HepG2 (cell line): Measurements from ENCODE around the gene USP5. TPM values are rescaled to one million over a fixed set of nuclear protein-coding genes. Genes with fewer than 3 reads are reported as not detected.

ENCODE experiments used
- CBX1 ChIP-seq: IDR thresholded peaks from one replicate; pipeline ENCODE4 v1.6.1; 2016; ENCODE audit warnings: antibody characterized with exemption, low read depth
- CENPT ChIP-seq: sonication (generic); formaldehyde crosslinking; IDR thresholded peaks from 2 replicates; pipeline ENCODE4 v1.8.0; 2022; ENCODE audit warnings: low read depth, mild to moderate bottlenecking, moderate library complexity, missing genetic modification reagents
- CREB1 ChIP-seq, 2 experiments: fragments of 450-650 bp in 1 of 2; IDR thresholded peaks; 2 replicates each; pipeline ENCODE4 v1.6.1; 2016 to 2017; ENCODE audit warnings: control low read depth in 1 of 2, mild to moderate bottlenecking in 1 of 2, missing compliant biosample characterization in 1 of 2, missing genetic modification characterization in 1 of 2
- ELF1 ChIP-seq: sonication (generic); formaldehyde crosslinking; IDR thresholded peaks from 2 replicates; pipeline ENCODE4 v1.4.0; 2020; ENCODE audit warnings: missing genetic modification reagents
- MED1 ChIP-seq: sonication (generic); formaldehyde crosslinking; IDR thresholded peaks from 2 replicates; pipeline ENCODE4 v1.4.0; 2020; ENCODE audit warnings: missing genetic modification reagents
- MXI1 ChIP-seq: IDR thresholded peaks from 3 replicates; pipeline ENCODE4 v1.6.1; 2012; ENCODE audit warnings: low read depth, low read length, inconsistent platforms, borderline replicate concordance
- NAIF1 ChIP-seq: sonication (generic); formaldehyde crosslinking; IDR thresholded peaks from 2 replicates; pipeline ENCODE4 v1.5.0; 2020; ENCODE audit warnings: mild to moderate bottlenecking, missing genetic modification reagents, borderline replicate concordance
- RAD21 ChIP-seq: fragments of 450-650 bp; formaldehyde crosslinking; IDR thresholded peaks from 2 replicates; pipeline ENCODE4 v1.5.0; 2020; ENCODE audit warnings: mild to moderate bottlenecking
- RXRA ChIP-seq: sonication (generic); formaldehyde crosslinking; IDR thresholded peaks from 2 replicates; pipeline ENCODE4 v1.5.1; 2020; ENCODE audit warnings: missing genetic modification reagents
- TBP ChIP-seq: sonication (generic); formaldehyde crosslinking; IDR thresholded peaks from 2 replicates; pipeline ENCODE4 v1.5.0; 2020; ENCODE audit warnings: missing genetic modification reagents
- TCF7 ChIP-seq: sonication (generic); IDR thresholded peaks from 2 replicates; pipeline ENCODE4 v1.6.1; 2016; ENCODE audit warnings: antibody characterized with exemption, low read depth
- ZNF136 ChIP-seq: sonication (generic); formaldehyde crosslinking; IDR thresholded peaks from 2 replicates; pipeline ENCODE4 v1.8.1; 2022; ENCODE audit warnings: low read depth, mild to moderate bottlenecking, moderate library complexity, missing genetic modification reagents
- ZNF367 ChIP-seq: sonication (generic); formaldehyde crosslinking; IDR thresholded peaks from 2 replicates; pipeline ENCODE4 v1.4.0; 2020; ENCODE audit warnings: missing genetic modification reagents, borderline replicate concordance
- ZNF703 ChIP-seq: sonication (generic); formaldehyde crosslinking; IDR thresholded peaks from 2 replicates; pipeline ENCODE4 v1.5.1; 2020; ENCODE audit warnings: missing genetic modification reagents, mild to moderate bottlenecking, moderate library complexity, borderline replicate concordance
- ZSCAN31 ChIP-seq: sonication (generic); formaldehyde crosslinking; IDR thresholded peaks from 2 replicates; pipeline ENCODE4 v1.5.0; 2020; ENCODE audit warnings: low read depth, mild to moderate bottlenecking, missing genetic modification reagents
- polyA plus RNA-seq, 8 experiments: library from polyadenylated mRNA; depleted of rRNA in 3 of 8; stranded (reverse) in 7 of 8; unstranded in 1 of 8; fragments of >200 nt; fragmentation: Illumina TruSeq in 4 of 8; extraction: Trizol in 4 of 8; gene quantifications; 2 replicates each; pipeline versions ENCODE4 v1.2.1 to v1.2.3, GENCODE V29; 2011 to 2016; ENCODE audit warnings: low read depth in 4 of 8, missing spikeins in 1 of 8, mixed read lengths in 1 of 8; ENCODE audit not compliant: insufficient read depth in 1 of 8
- total RNA-seq, 5 experiments: library from RNA; depleted of rRNA; stranded (reverse); fragments of >200 nt; fragmentation: Illumina TruSeq; extraction: Trizol; gene quantifications; 2 replicates each; pipeline ENCODE4 v1.2.3, GENCODE V29; 2016; ENCODE audit warnings: low read depth in 1 of 5
- TF ChIP-seq, protein P1 (sequence below): sonication (generic); formaldehyde crosslinking; IDR thresholded peaks from 2 replicates; pipeline ENCODE4 v1.8.0; 2022; ENCODE audit warnings: mild to moderate bottlenecking, missing genetic modification reagents, borderline replicate concordance
- TF ChIP-seq, protein P2 (sequence below): sonication (generic); formaldehyde crosslinking; IDR thresholded peaks from 2 replicates; pipeline ENCODE4 v1.4.0; 2020; ENCODE audit warnings: mild to moderate bottlenecking, missing genetic modification reagents
- TF ChIP-seq, protein P3 (sequence below): sonication (generic); formaldehyde crosslinking; IDR thresholded peaks from 2 replicates; pipeline ENCODE4 v1.4.0; 2020; ENCODE audit warnings: missing genetic modification reagents
- TF ChIP-seq, protein P4 (sequence below): sonication (generic); formaldehyde crosslinking; IDR thresholded peaks from 2 replicates; pipeline ENCODE4 v1.4.0; 2020; ENCODE audit warnings: mild to moderate bottlenecking, missing genetic modification reagents

The USP5 gene
- total and polyA plus RNA-seq, 2 of the 13 experiments (the other 11 are each of a cell fraction or from before 2014, with no cell fraction given) = 39.6 to 56.0 TPM

DNA sequence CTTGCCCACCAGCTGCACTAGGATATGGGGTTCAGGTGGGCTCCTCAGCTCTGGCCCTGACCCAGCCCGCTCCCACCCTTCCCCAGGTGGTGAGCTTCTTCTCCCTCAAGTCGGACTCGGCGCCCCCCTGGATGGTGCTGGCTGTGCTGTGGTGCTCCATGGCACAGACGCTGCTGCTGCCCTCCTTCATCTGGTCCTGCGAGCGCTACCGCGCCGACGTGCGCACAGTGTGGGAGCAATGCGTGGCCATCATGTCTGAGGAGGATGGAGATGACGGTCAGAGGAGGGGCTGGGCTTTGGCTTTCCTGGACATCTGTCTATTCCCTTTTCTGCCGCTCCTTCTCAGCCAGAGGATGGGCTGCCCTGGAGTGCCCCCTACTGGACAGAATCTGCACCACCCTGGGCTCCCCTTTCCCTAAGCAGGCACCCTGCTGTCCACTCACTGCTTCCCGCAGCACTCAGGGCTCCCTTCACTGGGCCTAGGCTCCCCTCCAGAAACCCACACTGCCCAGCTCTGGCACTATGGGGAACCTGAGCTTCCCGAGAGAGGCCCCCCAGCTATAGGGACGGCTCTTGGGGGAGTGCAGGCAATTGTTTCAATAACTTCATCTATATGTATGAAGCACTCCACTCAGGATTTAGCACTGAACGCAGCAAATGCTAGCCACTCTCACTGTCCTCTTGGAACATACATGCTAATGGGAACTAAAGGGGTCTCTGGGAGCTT lies 26.4 kb upstream of the USP5 start (continued):
- TF ChIP-seq, protein P1, sequence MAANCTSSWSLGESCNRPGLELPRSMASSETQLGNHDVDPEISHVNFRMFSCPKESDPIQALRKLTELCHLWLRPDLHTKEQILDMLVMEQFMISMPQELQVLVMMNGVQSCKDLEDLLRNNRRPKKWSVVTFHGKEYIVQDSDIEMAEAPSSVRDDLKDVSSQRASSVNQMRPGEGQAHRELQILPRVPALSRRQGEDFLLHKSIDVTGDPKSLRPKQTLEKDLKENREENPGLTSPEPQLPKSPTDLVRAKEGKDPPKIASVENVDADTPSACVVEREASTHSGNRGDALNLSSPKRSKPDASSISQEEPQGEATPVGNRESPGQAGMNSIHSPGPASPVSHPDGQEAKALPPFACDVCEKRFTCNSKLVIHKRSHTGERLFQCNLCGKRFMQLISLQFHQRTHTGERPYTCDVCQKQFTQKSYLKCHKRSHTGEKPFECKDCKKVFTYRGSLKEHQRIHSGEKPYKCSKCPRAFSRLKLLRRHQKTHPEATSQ (CRISPR knock-in tag) = no peak
- TF ChIP-seq MED1 (CRISPR knock-in tag) = no peak
- TF ChIP-seq CREB1 (IDR thresholded peaks at IDR 0.05) = no peak
- TF ChIP-seq CREB1 (CRISPR knock-in tag; IDR thresholded peaks at IDR 0.05) = no peak; the same call in 1 of the 2 replicates
- TF ChIP-seq ELF1 = no peak
- TF ChIP-seq CBX1 = no peak
- TF ChIP-seq NAIF1 = no peak
- TF ChIP-seq, protein P2, sequence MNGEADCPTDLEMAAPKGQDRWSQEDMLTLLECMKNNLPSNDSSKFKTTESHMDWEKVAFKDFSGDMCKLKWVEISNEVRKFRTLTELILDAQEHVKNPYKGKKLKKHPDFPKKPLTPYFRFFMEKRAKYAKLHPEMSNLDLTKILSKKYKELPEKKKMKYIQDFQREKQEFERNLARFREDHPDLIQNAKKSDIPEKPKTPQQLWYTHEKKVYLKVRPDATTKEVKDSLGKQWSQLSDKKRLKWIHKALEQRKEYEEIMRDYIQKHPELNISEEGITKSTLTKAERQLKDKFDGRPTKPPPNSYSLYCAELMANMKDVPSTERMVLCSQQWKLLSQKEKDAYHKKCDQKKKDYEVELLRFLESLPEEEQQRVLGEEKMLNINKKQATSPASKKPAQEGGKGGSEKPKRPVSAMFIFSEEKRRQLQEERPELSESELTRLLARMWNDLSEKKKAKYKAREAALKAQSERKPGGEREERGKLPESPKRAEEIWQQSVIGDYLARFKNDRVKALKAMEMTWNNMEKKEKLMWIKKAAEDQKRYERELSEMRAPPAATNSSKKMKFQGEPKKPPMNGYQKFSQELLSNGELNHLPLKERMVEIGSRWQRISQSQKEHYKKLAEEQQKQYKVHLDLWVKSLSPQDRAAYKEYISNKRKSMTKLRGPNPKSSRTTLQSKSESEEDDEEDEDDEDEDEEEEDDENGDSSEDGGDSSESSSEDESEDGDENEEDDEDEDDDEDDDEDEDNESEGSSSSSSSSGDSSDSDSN (CRISPR knock-in tag) = 0 out of 2 replicates have a peak, but pooled peaks have one; percentile 35
- TF ChIP-seq TBP (CRISPR knock-in tag) = no peak
- TF ChIP-seq CENPT (CRISPR knock-in tag) = no peak
- TF ChIP-seq ZSCAN31 (CRISPR knock-in tag) = no peak
- TF ChIP-seq, protein P3, sequence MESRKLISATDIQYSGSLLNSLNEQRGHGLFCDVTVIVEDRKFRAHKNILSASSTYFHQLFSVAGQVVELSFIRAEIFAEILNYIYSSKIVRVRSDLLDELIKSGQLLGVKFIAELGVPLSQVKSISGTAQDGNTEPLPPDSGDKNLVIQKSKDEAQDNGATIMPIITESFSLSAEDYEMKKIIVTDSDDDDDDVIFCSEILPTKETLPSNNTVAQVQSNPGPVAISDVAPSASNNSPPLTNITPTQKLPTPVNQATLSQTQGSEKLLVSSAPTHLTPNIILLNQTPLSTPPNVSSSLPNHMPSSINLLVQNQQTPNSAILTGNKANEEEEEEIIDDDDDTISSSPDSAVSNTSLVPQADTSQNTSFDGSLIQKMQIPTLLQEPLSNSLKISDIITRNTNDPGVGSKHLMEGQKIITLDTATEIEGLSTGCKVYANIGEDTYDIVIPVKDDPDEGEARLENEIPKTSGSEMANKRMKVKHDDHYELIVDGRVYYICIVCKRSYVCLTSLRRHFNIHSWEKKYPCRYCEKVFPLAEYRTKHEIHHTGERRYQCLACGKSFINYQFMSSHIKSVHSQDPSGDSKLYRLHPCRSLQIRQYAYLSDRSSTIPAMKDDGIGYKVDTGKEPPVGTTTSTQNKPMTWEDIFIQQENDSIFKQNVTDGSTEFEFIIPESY (CRISPR knock-in tag) = no peak
- TF ChIP-seq RAD21 (CRISPR knock-in tag) = peak; percentile 85
- no peak for TF ChIP-seq RXRA
- no peak for TF ChIP-seq ZNF703 (CRISPR knock-in tag)
- TF ChIP-seq ZNF136 = no peak
- TF ChIP-seq ZNF367 (CRISPR knock-in tag) = no peak
- TF ChIP-seq TCF7 = no peak
- TF ChIP-seq, protein P4, sequence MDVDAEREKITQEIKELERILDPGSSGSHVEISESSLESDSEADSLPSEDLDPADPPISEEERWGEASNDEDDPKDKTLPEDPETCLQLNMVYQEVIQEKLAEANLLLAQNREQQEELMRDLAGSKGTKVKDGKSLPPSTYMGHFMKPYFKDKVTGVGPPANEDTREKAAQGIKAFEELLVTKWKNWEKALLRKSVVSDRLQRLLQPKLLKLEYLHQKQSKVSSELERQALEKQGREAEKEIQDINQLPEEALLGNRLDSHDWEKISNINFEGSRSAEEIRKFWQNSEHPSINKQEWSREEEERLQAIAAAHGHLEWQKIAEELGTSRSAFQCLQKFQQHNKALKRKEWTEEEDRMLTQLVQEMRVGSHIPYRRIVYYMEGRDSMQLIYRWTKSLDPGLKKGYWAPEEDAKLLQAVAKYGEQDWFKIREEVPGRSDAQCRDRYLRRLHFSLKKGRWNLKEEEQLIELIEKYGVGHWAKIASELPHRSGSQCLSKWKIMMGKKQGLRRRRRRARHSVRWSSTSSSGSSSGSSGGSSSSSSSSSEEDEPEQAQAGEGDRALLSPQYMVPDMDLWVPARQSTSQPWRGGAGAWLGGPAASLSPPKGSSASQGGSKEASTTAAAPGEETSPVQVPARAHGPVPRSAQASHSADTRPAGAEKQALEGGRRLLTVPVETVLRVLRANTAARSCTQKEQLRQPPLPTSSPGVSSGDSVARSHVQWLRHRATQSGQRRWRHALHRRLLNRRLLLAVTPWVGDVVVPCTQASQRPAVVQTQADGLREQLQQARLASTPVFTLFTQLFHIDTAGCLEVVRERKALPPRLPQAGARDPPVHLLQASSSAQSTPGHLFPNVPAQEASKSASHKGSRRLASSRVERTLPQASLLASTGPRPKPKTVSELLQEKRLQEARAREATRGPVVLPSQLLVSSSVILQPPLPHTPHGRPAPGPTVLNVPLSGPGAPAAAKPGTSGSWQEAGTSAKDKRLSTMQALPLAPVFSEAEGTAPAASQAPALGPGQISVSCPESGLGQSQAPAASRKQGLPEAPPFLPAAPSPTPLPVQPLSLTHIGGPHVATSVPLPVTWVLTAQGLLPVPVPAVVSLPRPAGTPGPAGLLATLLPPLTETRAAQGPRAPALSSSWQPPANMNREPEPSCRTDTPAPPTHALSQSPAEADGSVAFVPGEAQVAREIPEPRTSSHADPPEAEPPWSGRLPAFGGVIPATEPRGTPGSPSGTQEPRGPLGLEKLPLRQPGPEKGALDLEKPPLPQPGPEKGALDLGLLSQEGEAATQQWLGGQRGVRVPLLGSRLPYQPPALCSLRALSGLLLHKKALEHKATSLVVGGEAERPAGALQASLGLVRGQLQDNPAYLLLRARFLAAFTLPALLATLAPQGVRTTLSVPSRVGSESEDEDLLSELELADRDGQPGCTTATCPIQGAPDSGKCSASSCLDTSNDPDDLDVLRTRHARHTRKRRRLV (CRISPR knock-in tag) = no peak
- TF ChIP-seq MXI1 = no peak
